SK-N-SH treated with all-trans-retinoic acid at 6 μM for 48 hours (cell line): ENCODE measurements around the gene CACTIN.

Experiments used
- ATAC-seq: fragments of 200-7000 bp; cut with Tn5 transposase; 3 replicates; pipeline ENCODE4 v1.9.1; 2020; ENCODE audit warnings: mild to moderate bottlenecking, moderate library complexity
- ARNTL ChIP-seq: fragments of 450-650 bp; formaldehyde crosslinking; IDR thresholded peaks from 2 replicates; pipeline ENCODE4 v1.5.0; 2020; ENCODE audit warnings: low read depth, mild to moderate bottlenecking, moderate library complexity, borderline replicate concordance
- BACH2 ChIP-seq: fragments of 250-450 bp; sonication (Bioruptor Pico); IDR thresholded peaks from 2 replicates; pipeline ENCODE4 v1.9.0; 2021; ENCODE audit warnings: mild to moderate bottlenecking, borderline replicate concordance
- CREB5 ChIP-seq: fragments of 250-450 bp; sonication (Bioruptor Pico); IDR thresholded peaks from 2 replicates; pipeline ENCODE4 v1.5.1; 2020; ENCODE audit warnings: low read depth, mild to moderate bottlenecking, moderate library complexity
- CSDC2 ChIP-seq: fragments of 250-450 bp; sonication (Bioruptor Pico); IDR thresholded peaks from 2 replicates; pipeline ENCODE4 v1.5.0; 2020; ENCODE audit warnings: mild to moderate bottlenecking, moderate library complexity
- ESRRG ChIP-seq: fragments of 250-450 bp; sonication (Bioruptor Pico); IDR thresholded peaks from 2 replicates; pipeline ENCODE4 v1.6.1; 2021; ENCODE audit warnings: mild to moderate bottlenecking
- GLIS3 ChIP-seq: fragments of 250-450 bp; sonication (Bioruptor Pico); IDR thresholded peaks from 2 replicates; pipeline ENCODE4 v1.5.0; 2020; ENCODE audit warnings: mild to moderate bottlenecking, moderate library complexity
- ISL1 ChIP-seq: fragments of 250-450 bp; sonication (Bioruptor Pico); IDR thresholded peaks from 2 replicates; pipeline ENCODE4 v2.1.2; 2022; ENCODE audit warnings: mild to moderate bottlenecking, moderate library complexity
- PPARA ChIP-seq: fragments of 250-450 bp; sonication (Bioruptor Pico); IDR thresholded peaks from 2 replicates; pipeline ENCODE4 v1.5.0; 2020; ENCODE audit warnings: mild to moderate bottlenecking, borderline replicate concordance
- RARB ChIP-seq: fragments of 250-450 bp; sonication (Bioruptor Pico); IDR thresholded peaks from 2 replicates; pipeline ENCODE4 v1.8.0; 2021; ENCODE audit warnings: mild to moderate bottlenecking, moderate library complexity
- SNAI2 ChIP-seq: fragments of 250-450 bp; sonication (Bioruptor Pico); IDR thresholded peaks from 2 replicates; pipeline ENCODE4 v1.5.0; 2020; ENCODE audit warnings: mild to moderate bottlenecking, moderate library complexity
- TCF4 ChIP-seq: fragments of 250-450 bp; sonication (Bioruptor Pico); IDR thresholded peaks from 2 replicates; pipeline ENCODE4 v1.8.0; 2021; ENCODE audit warnings: mild to moderate bottlenecking, moderate library complexity, borderline replicate concordance
- TOX ChIP-seq: fragments of 250-450 bp; sonication (Bioruptor Pico); IDR thresholded peaks from 2 replicates; pipeline ENCODE4 v1.8.0; 2021; ENCODE audit warnings: mild to moderate bottlenecking, moderate library complexity, borderline replicate concordance
- TSHZ2 ChIP-seq: fragments of 250-450 bp; sonication (Bioruptor Pico); IDR thresholded peaks from 2 replicates; pipeline ENCODE4 v1.5.0; 2020; ENCODE audit warnings: mild to moderate bottlenecking, moderate library complexity
- ZC3H10 ChIP-seq: fragments of 250-450 bp; sonication (Bioruptor Pico); IDR thresholded peaks from 2 replicates; pipeline ENCODE4 v1.5.1; 2021; ENCODE audit warnings: mild to moderate bottlenecking, moderate library complexity
- ZFP3 ChIP-seq: fragments of 250-450 bp; sonication (Bioruptor Pico); IDR thresholded peaks from 2 replicates; pipeline ENCODE4 v1.5.0; 2020; ENCODE audit warnings: mild to moderate bottlenecking, moderate library complexity
- ZFP30 ChIP-seq: fragments of 450-650 bp; formaldehyde crosslinking; IDR thresholded peaks from 2 replicates; pipeline ENCODE4 v1.5.0; 2022; ENCODE audit warnings: mild to moderate bottlenecking, moderate library complexity
- ZNF565 ChIP-seq: fragments of 450-650 bp; formaldehyde crosslinking; conservative IDR thresholded peaks from 2 replicates; pipeline ENCODE4 v1.5.0; 2020; ENCODE audit warnings: low read depth, mild to moderate bottlenecking, moderate library complexity
- ZNF70 ChIP-seq: fragments of 450-650 bp; formaldehyde crosslinking; IDR thresholded peaks from 2 replicates; pipeline ENCODE4 v1.5.0; 2020; ENCODE audit warnings: mild to moderate bottlenecking, moderate library complexity
- ZNF8 ChIP-seq: fragments of 450-650 bp; formaldehyde crosslinking; IDR thresholded peaks from 2 replicates; pipeline ENCODE4 v1.5.0; 2020; ENCODE audit warnings: mild to moderate bottlenecking, moderate library complexity
- TF ChIP-seq, protein P1 (sequence below): fragments of 250-450 bp; sonication (Bioruptor Pico); IDR thresholded peaks from 2 replicates; pipeline ENCODE4 v1.5.1; 2021; ENCODE audit warnings: mild to moderate bottlenecking, moderate library complexity
- TF ChIP-seq, protein P2 (sequence below): fragments of 250-450 bp; sonication (Bioruptor Pico); IDR thresholded peaks from 2 replicates; pipeline ENCODE4 v1.8.0; 2020; ENCODE audit warnings: mild to moderate bottlenecking, moderate library complexity, borderline replicate concordance

CACTIN gene

GRCh38 chr19:3637621-3638020, 11.0 kb upstream of the CACTIN start:
- TF ChIP-seq ZNF70 (CRISPR knock-in tag) (no peak), ZFP3 (CRISPR knock-in tag) (no peak), SNAI2 (CRISPR knock-in tag) (no peak), TCF4 (CRISPR knock-in tag) (no peak), CSDC2 (CRISPR knock-in tag) (no peak), ZNF565 (CRISPR knock-in tag) (no peak), ARNTL (CRISPR knock-in tag) (no peak), TSHZ2 (CRISPR knock-in tag) (no peak), GLIS3 (CRISPR knock-in tag) (no peak), CREB5 (no peak), ISL1 (CRISPR knock-in tag) (no peak), PPARA (CRISPR knock-in tag) (no peak), ZFP30 (CRISPR knock-in tag) (no peak), RARB (CRISPR knock-in tag) (no peak), ZNF8 (CRISPR knock-in tag) (no peak), TOX (CRISPR knock-in tag) (no peak), ESRRG (CRISPR knock-in tag) (no peak), BACH2 (CRISPR knock-in tag) (no peak)
- TF ChIP-seq, protein P1, sequence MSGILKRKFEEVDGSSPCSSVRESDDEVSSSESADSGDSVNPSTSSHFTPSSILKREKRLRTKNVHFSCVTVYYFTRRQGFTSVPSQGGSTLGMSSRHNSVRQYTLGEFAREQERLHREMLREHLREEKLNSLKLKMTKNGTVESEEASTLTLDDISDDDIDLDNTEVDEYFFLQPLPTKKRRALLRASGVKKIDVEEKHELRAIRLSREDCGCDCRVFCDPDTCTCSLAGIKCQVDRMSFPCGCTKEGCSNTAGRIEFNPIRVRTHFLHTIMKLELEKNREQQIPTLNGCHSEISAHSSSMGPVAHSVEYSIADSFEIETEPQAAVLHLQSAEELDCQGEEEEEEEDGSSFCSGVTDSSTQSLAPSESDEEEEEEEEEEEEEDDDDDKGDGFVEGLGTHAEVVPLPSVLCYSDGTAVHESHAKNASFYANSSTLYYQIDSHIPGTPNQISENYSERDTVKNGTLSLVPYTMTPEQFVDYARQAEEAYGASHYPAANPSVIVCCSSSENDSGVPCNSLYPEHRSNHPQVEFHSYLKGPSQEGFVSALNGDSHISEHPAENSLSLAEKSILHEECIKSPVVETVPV (CRISPR knock-in tag), result no peak
- TF ChIP-seq, protein P2, sequence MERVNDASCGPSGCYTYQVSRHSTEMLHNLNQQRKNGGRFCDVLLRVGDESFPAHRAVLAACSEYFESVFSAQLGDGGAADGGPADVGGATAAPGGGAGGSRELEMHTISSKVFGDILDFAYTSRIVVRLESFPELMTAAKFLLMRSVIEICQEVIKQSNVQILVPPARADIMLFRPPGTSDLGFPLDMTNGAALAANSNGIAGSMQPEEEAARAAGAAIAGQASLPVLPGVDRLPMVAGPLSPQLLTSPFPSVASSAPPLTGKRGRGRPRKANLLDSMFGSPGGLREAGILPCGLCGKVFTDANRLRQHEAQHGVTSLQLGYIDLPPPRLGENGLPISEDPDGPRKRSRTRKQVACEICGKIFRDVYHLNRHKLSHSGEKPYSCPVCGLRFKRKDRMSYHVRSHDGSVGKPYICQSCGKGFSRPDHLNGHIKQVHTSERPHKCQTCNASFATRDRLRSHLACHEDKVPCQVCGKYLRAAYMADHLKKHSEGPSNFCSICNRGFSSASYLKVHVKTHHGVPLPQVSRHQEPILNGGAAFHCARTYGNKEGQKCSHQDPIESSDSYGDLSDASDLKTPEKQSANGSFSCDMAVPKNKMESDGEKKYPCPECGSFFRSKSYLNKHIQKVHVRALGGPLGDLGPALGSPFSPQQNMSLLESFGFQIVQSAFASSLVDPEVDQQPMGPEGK (CRISPR knock-in tag), result no peak
- no peak for ATAC-seq

- TF ChIP-seq ZNF8 (CRISPR knock-in tag) (no peak), ESRRG (CRISPR knock-in tag) (no peak)
- TF ChIP-seq, all 23 proteins: peak for 0
- no peak for ATAC-seq
Observed at GRCh38 chr19:3636962-3637361, 10.4 kb upstream of the CACTIN start.

- no peak for TF ChIP-seq SNAI2 (CRISPR knock-in tag)
- ATAC-seq, result no peak
Observed at GRCh38 chr19:3636506-3636905, 9.9 kb upstream of the CACTIN start.

- TF ChIP-seq PPARA (CRISPR knock-in tag) (no peak), ISL1 (CRISPR knock-in tag) (no peak), ZNF70 (CRISPR knock-in tag) (no peak), SNAI2 (CRISPR knock-in tag) (no peak), TOX (CRISPR knock-in tag) (no peak), TSHZ2 (CRISPR knock-in tag) (no peak), ESRRG (CRISPR knock-in tag) (no peak), ZFP3 (CRISPR knock-in tag) (no peak), CSDC2 (CRISPR knock-in tag) (no peak), ZNF8 (CRISPR knock-in tag) (no peak), ZFP30 (CRISPR knock-in tag) (no peak), ZC3H10 (CRISPR knock-in tag) (no peak), RARB (CRISPR knock-in tag) (no peak), TCF4 (CRISPR knock-in tag) (no peak)
- TF ChIP-seq, protein P2 (CRISPR knock-in tag), result no peak
- TF ChIP-seq, protein P1 (CRISPR knock-in tag), result no peak
- no peak for ATAC-seq
Observed at GRCh38 chr19:3634496-3635045, 8.0 kb upstream of the CACTIN start.
